A549 (cell line): Measurements from ENCODE around the gene KATNIP.

ENCODE experiments used
- CEBPB ChIP-seq, 2 experiments: fragments of >200 bp in 1 of 2; sonication (Bioruptor Twin) in 1 of 2; formaldehyde crosslinking in 1 of 2; IDR thresholded peaks; 2 replicates each; pipeline ENCODE4 v1.6.1; 2012 to 2016
- CHD4 ChIP-seq: fragments of 200-600 bp; sonication (generic); IDR thresholded peaks from 2 replicates; pipeline ENCODE4 v1.6.1; 2016; ENCODE audit warnings: antibody characterized with exemption, mild to moderate bottlenecking, borderline replicate concordance
- EP300 ChIP-seq, 2 experiments: fragments of >200 bp; sonication (Bioruptor Twin); formaldehyde crosslinking; IDR thresholded peaks; 2 replicates in 1 of 2; 3 replicates in 1 of 2; pipeline ENCODE4 v1.6.1; 2016 to 2017
- HMGXB4 ChIP-seq: fragments of 250-450 bp; sonication (Bioruptor Pico); IDR thresholded peaks from 2 replicates; pipeline ENCODE4 v1.5.0; 2021; ENCODE audit warnings: mild to moderate bottlenecking, moderate library complexity, borderline replicate concordance
- NPAS2 ChIP-seq: fragments of 250-450 bp; sonication (Bioruptor Pico); IDR thresholded peaks from 2 replicates; pipeline ENCODE4 v1.8.0; 2022; ENCODE audit warnings: mild to moderate bottlenecking, moderate library complexity, borderline replicate concordance
- SMC3 ChIP-seq: fragments of >200 bp; sonication (Bioruptor Twin); formaldehyde crosslinking; IDR thresholded peaks from 3 replicates; pipeline ENCODE4 v1.6.1; 2018; ENCODE audit warnings: inconsistent platforms
- TF ChIP-seq, protein P1 (sequence below): fragments of >200 bp; sonication (Bioruptor Twin); formaldehyde crosslinking; IDR thresholded peaks from 3 replicates; pipeline ENCODE4 v1.5.1; 2016

- TF ChIP-seq CEBPB (IDR thresholded peaks at IDR 0.05) (no peak), CHD4 (no peak), NPAS2 (no peak), HMGXB4 (no peak), EP300 (IDR thresholded peaks at IDR 0.05) (no peak), SMC3 (no peak)
- TF ChIP-seq, protein P1, sequence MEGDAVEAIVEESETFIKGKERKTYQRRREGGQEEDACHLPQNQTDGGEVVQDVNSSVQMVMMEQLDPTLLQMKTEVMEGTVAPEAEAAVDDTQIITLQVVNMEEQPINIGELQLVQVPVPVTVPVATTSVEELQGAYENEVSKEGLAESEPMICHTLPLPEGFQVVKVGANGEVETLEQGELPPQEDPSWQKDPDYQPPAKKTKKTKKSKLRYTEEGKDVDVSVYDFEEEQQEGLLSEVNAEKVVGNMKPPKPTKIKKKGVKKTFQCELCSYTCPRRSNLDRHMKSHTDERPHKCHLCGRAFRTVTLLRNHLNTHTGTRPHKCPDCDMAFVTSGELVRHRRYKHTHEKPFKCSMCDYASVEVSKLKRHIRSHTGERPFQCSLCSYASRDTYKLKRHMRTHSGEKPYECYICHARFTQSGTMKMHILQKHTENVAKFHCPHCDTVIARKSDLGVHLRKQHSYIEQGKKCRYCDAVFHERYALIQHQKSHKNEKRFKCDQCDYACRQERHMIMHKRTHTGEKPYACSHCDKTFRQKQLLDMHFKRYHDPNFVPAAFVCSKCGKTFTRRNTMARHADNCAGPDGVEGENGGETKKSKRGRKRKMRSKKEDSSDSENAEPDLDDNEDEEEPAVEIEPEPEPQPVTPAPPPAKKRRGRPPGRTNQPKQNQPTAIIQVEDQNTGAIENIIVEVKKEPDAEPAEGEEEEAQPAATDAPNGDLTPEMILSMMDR: no peak
Measured at GRCh38 chr16:27595475-27595874, 45.5 kb downstream of the KATNIP start.
